Astrocyte (in vitro differentiated cells and primary cell): ENCODE results near the gene NUBPL. TPM values are rescaled to one million over a fixed set of nuclear protein-coding genes. Genes with fewer than 3 reads are reported as not detected.

Experiments
- DNase-seq: peaks from one replicate; pipeline ENCODE4 v3.0.0-alpha.2; 2010; ENCODE audit warnings: low read depth
- FAIRE-seq: peaks from 2 replicates; lab custom pipeline; 2011; peaks lifted over from hg19 to GRCh38; lab: Jason Lieb, UNC
- H2AFZ ChIP-seq: 2 replicates; pipeline ENCODE4 v1.6.0; 2012; ENCODE audit warnings: low read depth, low read length, inconsistent platforms
- H3K27ac ChIP-seq: 2 replicates; pipeline ENCODE4 v1.5.1; 2011; ENCODE audit warnings: low read depth, low read length, inconsistent platforms
- H3K27me3 ChIP-seq: 2 replicates; pipeline ENCODE4 v1.6.0; 2011; ENCODE audit warnings: low read length, inconsistent platforms; ENCODE audit not compliant: insufficient read depth
- H3K36me3 ChIP-seq: 2 replicates; pipeline ENCODE4 v1.5.1; 2011; ENCODE audit warnings: low read length, inconsistent platforms; ENCODE audit not compliant: insufficient read depth
- H3K4me1 ChIP-seq: 2 replicates; pipeline ENCODE4 v1.5.1; 2011; ENCODE audit warnings: low read length, inconsistent platforms; ENCODE audit not compliant: insufficient read depth
- H3K4me2 ChIP-seq: 2 replicates; pipeline ENCODE4 v1.6.0; 2012; ENCODE audit warnings: low read length, inconsistent platforms
- H3K4me3 ChIP-seq: 2 replicates; pipeline ENCODE4 v1.5.1; 2011; ENCODE audit warnings: low read depth, mild to moderate bottlenecking, low read length, inconsistent platforms; ENCODE audit not compliant: insufficient read depth
- H3K79me2 ChIP-seq: 2 replicates; pipeline ENCODE4 v1.6.0; 2012; ENCODE audit warnings: mild to moderate bottlenecking, low read length, inconsistent platforms; ENCODE audit not compliant: insufficient read depth
- H3K9ac ChIP-seq: 2 replicates; pipeline ENCODE4 v1.6.0; 2012; ENCODE audit warnings: mild to moderate bottlenecking, low read length, inconsistent platforms
- H3K9me3 ChIP-seq: 2 replicates; pipeline ENCODE4 v1.5.1; 2012; ENCODE audit warnings: low read depth, mild to moderate bottlenecking, low read length, inconsistent platforms; ENCODE audit not compliant: insufficient read depth
- H4K20me1 ChIP-seq: 2 replicates; pipeline ENCODE4 v1.6.0; 2012; ENCODE audit warnings: low read length, inconsistent platforms; ENCODE audit not compliant: insufficient read depth
- H3K27ac Mint-ChIP-seq: one replicate; pipeline ENCODE4 v1.8.0; 2021; ENCODE audit warnings: mild to moderate bottlenecking, mixed read lengths; ENCODE audit not compliant: unreplicated experiment
- H3K27me3 Mint-ChIP-seq: one replicate; pipeline ENCODE4 v1.8.0; 2021; ENCODE audit warnings: low read depth, mixed read lengths; ENCODE audit not compliant: unreplicated experiment
- H3K36me3 Mint-ChIP-seq: one replicate; pipeline ENCODE4 v1.8.0; 2021; ENCODE audit warnings: low read depth, mixed read lengths; ENCODE audit not compliant: unreplicated experiment
- H3K4me1 Mint-ChIP-seq: one replicate; pipeline ENCODE4 v1.8.0; 2021; ENCODE audit warnings: low read depth, mixed read lengths; ENCODE audit not compliant: unreplicated experiment
- H3K4me3 Mint-ChIP-seq: one replicate; pipeline ENCODE4 v1.8.0; 2021; ENCODE audit warnings: mild to moderate bottlenecking, moderate library complexity, mixed read lengths; ENCODE audit not compliant: unreplicated experiment
- H3K9me3 Mint-ChIP-seq: one replicate; pipeline ENCODE4 v1.8.0; 2021; ENCODE audit warnings: mild to moderate bottlenecking, mixed read lengths; ENCODE audit not compliant: unreplicated experiment
- EZH2 ChIP-seq: IDR thresholded peaks from 2 replicates; pipeline ENCODE4 v1.6.1; 2012; ENCODE audit warnings: mild to moderate bottlenecking, low read length, inconsistent platforms; ENCODE audit not compliant: insufficient read depth
- total RNA-seq: library from RNA; stranded (reverse); gene quantifications from 2 replicates; pipeline ENCODE4 v1.2.1, GENCODE V29; 2021
- TF ChIP-seq, protein P1 (sequence below): IDR thresholded peaks from 2 replicates; pipeline ENCODE4 v1.5.1; 2011; ENCODE audit warnings: low read depth, mild to moderate bottlenecking, inconsistent platforms, low read length, moderate library complexity; ENCODE audit not compliant: insufficient read depth

The NUBPL gene
- total RNA-seq, 1 donor from 2014 or later: 9.0 TPM

GRCh38 chr14:31578266-31578665, 17.1 kb downstream of the NUBPL start:
- no peak overlapping the region for H3K9ac ChIP-seq
- no peaks in the 10 kb centered on the region for H3K36me3 Mint-ChIP-seq
- H3K9me3 Mint-ChIP-seq: no peaks in the 10 kb centered on the region
- DNase-seq: no peak
- H3K4me3 Mint-ChIP-seq: no peak overlapping the region
- H3K27ac Mint-ChIP-seq: no peak overlapping the region
- no peaks in the 10 kb centered on the region for H3K79me2 ChIP-seq
- no peak overlapping the region for H2AFZ ChIP-seq
- no peaks in the 10 kb centered on the region for H3K27me3 Mint-ChIP-seq
- no peaks in the 10 kb centered on the region for H3K27me3 ChIP-seq
- H3K9me3 ChIP-seq: no peaks in the 10 kb centered on the region
- H3K4me1 ChIP-seq: no peaks in the 10 kb centered on the region
- no peak overlapping the region for H3K27ac ChIP-seq
- no peaks in the 10 kb centered on the region for H4K20me1 ChIP-seq
- no peak overlapping the region for H3K4me2 ChIP-seq
- H3K36me3 ChIP-seq: no peaks in the 10 kb centered on the region
- H3K4me3 ChIP-seq: no peak overlapping the region
- FAIRE-seq: peak; percentile 59
- H3K4me1 Mint-ChIP-seq: peaks cover 12% of the 10 kb centered on the region
- TF ChIP-seq, protein P1, sequence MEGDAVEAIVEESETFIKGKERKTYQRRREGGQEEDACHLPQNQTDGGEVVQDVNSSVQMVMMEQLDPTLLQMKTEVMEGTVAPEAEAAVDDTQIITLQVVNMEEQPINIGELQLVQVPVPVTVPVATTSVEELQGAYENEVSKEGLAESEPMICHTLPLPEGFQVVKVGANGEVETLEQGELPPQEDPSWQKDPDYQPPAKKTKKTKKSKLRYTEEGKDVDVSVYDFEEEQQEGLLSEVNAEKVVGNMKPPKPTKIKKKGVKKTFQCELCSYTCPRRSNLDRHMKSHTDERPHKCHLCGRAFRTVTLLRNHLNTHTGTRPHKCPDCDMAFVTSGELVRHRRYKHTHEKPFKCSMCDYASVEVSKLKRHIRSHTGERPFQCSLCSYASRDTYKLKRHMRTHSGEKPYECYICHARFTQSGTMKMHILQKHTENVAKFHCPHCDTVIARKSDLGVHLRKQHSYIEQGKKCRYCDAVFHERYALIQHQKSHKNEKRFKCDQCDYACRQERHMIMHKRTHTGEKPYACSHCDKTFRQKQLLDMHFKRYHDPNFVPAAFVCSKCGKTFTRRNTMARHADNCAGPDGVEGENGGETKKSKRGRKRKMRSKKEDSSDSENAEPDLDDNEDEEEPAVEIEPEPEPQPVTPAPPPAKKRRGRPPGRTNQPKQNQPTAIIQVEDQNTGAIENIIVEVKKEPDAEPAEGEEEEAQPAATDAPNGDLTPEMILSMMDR: no peak
- no peak for TF ChIP-seq EZH2

DNA sequence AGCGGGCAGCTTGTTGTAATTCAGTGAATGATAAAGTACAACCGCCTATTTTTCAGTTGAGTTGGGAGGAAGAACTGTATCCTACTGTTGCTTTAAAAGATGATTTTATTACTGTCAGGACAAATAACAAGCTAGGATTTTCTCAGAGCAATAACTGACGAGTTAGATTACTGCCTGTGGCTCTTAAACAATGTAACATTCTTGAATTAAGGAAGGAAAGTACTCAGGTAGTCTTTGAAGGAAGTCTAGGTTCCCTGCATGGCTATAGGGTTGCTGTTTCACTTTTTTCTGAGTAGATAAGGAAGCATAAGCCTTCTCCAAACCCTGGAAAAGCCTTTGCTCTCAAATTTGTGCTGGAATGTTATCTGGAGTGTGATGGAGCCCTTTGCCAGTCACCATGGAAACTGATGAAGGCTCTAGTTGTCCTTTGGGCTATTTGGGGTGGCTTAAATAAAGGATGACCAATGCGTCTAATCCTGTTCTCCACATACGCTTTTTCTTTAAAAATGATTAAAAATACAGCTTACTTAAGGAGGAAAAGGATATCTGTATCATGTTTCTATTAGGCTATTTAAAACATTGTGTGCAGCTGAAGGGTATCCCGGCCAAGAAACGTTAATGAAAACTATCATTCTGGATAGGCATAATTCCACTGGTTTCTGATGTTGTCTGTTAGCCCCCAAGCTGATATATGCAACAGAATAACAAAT, 17.7 kb downstream of the NUBPL start:
- H3K4me1 Mint-ChIP-seq: peaks cover 12% of the 10 kb centered on the region
- no peak for FAIRE-seq
- no peak for DNase-seq
- no peaks in the 10 kb centered on the region for H3K36me3 Mint-ChIP-seq
- no peak overlapping the region for H3K4me3 Mint-ChIP-seq
- Histone ChIP-seq H3K4me2 (no peak overlapping the region), H2AFZ (no peak overlapping the region), H3K27ac (no peak overlapping the region), H4K20me1 (no peaks in the 10 kb centered on the region), H3K9ac (no peak overlapping the region), H3K36me3 (no peaks in the 10 kb centered on the region), H3K4me1 (no peaks in the 10 kb centered on the region), H3K79me2 (no peaks in the 10 kb centered on the region), H3K27me3 (no peaks in the 10 kb centered on the region), H3K4me3 (no peak overlapping the region), H3K9me3 (no peaks in the 10 kb centered on the region)
- H3K9me3 Mint-ChIP-seq: no peaks in the 10 kb centered on the region
- no peak overlapping the region for H3K27ac Mint-ChIP-seq
- no peaks in the 10 kb centered on the region for H3K27me3 Mint-ChIP-seq
- TF ChIP-seq, protein P1: no peak
- TF ChIP-seq EZH2: no peak

DNA sequence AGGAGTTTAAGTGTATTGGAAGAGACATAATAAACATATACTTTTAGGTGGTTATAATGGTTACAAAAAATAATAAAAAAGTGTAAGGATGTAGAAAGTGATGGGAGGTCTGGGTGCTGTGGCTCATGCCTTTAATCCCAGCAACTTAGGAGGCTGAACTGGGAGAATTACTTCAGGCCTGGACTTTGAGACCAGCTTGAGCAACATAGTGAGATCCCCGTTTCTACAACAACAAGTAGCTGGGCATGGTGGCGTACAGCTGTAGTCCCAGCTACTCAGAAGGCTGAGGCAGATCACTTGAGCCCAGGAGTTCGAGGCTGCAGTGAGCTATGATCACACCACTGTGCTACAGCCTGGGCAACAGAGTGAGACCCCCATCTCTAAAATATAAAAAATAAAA, 19.0 kb downstream of the NUBPL start:
- no peak overlapping the region for H2AFZ ChIP-seq
- Mint-ChIP-seq H3K36me3 (peaks cover under 1% of the 10 kb centered on the region), H3K27ac (no peak overlapping the region), H3K4me1 (peaks cover 12% of the 10 kb centered on the region), H3K9me3 (no peaks in the 10 kb centered on the region), H3K4me3 (no peak overlapping the region), H3K27me3 (no peaks in the 10 kb centered on the region)
- no peak overlapping the region for H3K27ac ChIP-seq
- no peaks in the 10 kb centered on the region for H3K79me2 ChIP-seq
- H3K4me3 ChIP-seq: no peak overlapping the region
- TF ChIP-seq, protein P1: no peak
- no peak for TF ChIP-seq EZH2
- DNase-seq: no peak
- H3K4me1 ChIP-seq: no peaks in the 10 kb centered on the region
- H3K9ac ChIP-seq: no peak overlapping the region
- no peak overlapping the region for H3K4me2 ChIP-seq
- H3K36me3 ChIP-seq: no peaks in the 10 kb centered on the region
- H4K20me1 ChIP-seq: no peaks in the 10 kb centered on the region
- no peak for FAIRE-seq
- no peaks in the 10 kb centered on the region for H3K27me3 ChIP-seq
- no peaks in the 10 kb centered on the region for H3K9me3 ChIP-seq
